ENCODE data around the gene ATP6V1C2.

The ATP6V1C2 gene

DNA sequence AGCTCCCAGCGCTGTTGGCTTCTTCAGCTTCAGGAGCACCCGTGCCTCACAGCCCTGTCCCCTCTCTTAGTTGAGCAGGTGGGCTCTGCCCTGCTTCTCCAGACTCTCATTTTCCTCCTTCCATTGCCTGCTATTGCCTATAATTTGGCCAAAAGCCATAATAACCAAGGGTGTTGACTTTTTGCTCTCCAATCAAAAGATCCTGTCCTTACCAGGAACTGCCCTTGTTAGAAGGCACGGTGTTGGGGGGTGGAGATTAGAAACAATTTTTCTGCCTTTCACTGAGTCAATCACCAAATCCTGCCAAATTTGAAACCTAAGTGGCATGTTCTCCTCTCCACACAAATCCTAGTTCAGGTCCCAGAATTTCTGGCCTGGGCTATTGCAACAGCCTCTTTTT is 107.9 kb downstream of the ATP6V1C2 start:
- peaks cover 23% of the 10 kb centered on the region for H3K4me1 ChIP-seq (ENCODE audit: low read length)
- no peak overlapping the region for H3K9ac ChIP-seq (ENCODE audit: low read length)
- no peaks in the 10 kb centered on the region for H3K79me2 ChIP-seq (ENCODE audit: low read length)
- TF ChIP-seq, protein P1, sequence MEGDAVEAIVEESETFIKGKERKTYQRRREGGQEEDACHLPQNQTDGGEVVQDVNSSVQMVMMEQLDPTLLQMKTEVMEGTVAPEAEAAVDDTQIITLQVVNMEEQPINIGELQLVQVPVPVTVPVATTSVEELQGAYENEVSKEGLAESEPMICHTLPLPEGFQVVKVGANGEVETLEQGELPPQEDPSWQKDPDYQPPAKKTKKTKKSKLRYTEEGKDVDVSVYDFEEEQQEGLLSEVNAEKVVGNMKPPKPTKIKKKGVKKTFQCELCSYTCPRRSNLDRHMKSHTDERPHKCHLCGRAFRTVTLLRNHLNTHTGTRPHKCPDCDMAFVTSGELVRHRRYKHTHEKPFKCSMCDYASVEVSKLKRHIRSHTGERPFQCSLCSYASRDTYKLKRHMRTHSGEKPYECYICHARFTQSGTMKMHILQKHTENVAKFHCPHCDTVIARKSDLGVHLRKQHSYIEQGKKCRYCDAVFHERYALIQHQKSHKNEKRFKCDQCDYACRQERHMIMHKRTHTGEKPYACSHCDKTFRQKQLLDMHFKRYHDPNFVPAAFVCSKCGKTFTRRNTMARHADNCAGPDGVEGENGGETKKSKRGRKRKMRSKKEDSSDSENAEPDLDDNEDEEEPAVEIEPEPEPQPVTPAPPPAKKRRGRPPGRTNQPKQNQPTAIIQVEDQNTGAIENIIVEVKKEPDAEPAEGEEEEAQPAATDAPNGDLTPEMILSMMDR (IDR thresholded peaks at IDR 0.05; ENCODE audit: low read depth, low read length): no peak
- TF ChIP-seq EZH2phosphoT487 (IDR thresholded peaks at IDR 0.05; ENCODE audit: low read depth): no peak
- H3K9me3 ChIP-seq (ENCODE audit: insufficient read depth, low read length): no peaks in the 10 kb centered on the region
- no peak overlapping the region for H3K4me2 ChIP-seq (ENCODE audit: low read length)
- H3K27me3 ChIP-seq (ENCODE audit: low read depth, low read length): peaks cover 37% of the 10 kb centered on the region
- H3K27ac ChIP-seq (ENCODE audit: low read length): no peak overlapping the region
- no peak overlapping the region for H3K4me3 ChIP-seq (ENCODE audit: low read length)
- H4K20me1 ChIP-seq (ENCODE audit: insufficient read depth, low read length): no peaks in the 10 kb centered on the region
- no peaks in the 10 kb centered on the region for H3K36me3 ChIP-seq (replicated peaks; ENCODE audit: low read depth, low read length)
- no peak overlapping the region for H2AFZ ChIP-seq (ENCODE audit: low read depth, low read length)

DNA sequence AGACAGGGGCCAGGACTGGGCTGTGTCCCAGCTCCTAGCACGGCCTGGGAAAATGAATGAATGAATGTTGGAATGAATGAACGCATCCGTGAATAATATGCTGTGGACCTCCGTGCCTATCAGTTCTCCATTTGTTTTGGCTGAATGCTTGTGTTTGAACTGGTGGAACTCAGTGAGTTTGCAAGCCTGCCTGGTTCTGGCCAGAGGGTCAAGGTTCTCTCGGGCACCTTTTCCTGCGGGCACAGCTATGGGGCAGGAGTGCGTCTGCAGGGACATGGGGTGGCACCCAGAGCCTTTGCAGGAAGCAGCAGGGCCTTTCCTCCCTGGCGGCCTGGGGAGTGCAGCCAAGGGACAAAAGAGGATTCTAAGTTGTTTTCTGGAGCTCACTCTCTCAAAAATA is 108.8 kb downstream of the ATP6V1C2 start:
- no peak overlapping the region for H2AFZ ChIP-seq (ENCODE audit: low read depth, low read length)
- no peaks in the 10 kb centered on the region for H3K79me2 ChIP-seq (ENCODE audit: low read length)
- TF ChIP-seq EZH2phosphoT487 (IDR thresholded peaks at IDR 0.05; ENCODE audit: low read depth): no peak
- TF ChIP-seq, protein P1 (IDR thresholded peaks at IDR 0.05; ENCODE audit: low read depth, low read length): no peak
- no peak overlapping the region for H3K9ac ChIP-seq (ENCODE audit: low read length)
- H3K4me3 ChIP-seq (ENCODE audit: low read length): no peak overlapping the region
- H4K20me1 ChIP-seq (ENCODE audit: insufficient read depth, low read length): no peaks in the 10 kb centered on the region
- H3K27ac ChIP-seq (ENCODE audit: low read length): no peak overlapping the region
- peaks cover 29% of the 10 kb centered on the region for H3K4me1 ChIP-seq (ENCODE audit: low read length)
- no peak overlapping the region for H3K4me2 ChIP-seq (ENCODE audit: low read length)
- H3K27me3 ChIP-seq (ENCODE audit: low read depth, low read length): peaks cover 31% of the 10 kb centered on the region
- H3K36me3 ChIP-seq (replicated peaks; ENCODE audit: low read depth, low read length): no peaks in the 10 kb centered on the region
- H3K9me3 ChIP-seq (ENCODE audit: insufficient read depth, low read length): no peaks in the 10 kb centered on the region

DNA sequence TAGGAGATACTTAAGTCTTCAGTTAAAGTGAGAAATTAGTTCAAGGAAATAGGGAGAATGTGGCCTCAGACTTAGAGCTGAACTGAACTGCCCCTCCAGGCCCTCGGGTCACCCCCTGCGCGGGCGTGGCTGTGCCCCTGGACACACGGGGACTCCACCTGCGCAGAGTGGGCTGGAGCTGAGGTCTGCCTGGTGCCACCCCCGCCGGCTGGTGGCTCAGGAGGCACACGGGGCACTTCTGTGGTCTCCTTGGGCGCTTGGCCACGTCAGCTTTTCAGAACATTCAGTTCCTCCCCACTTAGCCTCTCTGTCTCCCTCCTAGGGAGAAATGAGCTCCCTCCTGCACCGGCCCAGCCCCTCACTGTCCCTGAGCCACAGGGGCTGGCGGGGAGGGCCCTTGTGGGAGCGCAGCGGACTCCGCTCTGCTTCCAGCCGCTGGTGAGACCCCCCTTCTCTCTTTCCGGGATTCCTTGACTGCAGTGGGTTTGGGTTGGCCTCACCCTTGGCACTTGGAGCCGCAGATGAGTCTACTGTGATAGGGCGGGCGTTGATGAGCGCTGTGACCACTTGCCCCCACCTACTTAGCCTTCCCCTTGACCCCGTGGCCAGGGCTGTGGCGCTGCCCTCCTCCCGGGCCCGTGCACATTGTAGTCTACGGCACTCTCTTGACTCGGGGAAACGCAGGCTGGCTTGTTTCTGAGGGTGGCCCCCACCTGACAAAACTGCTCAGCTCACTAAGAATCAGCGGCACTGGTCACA is 109.4 kb downstream of the ATP6V1C2 start:
- H3K9ac ChIP-seq (ENCODE audit: low read length): no peak overlapping the region
- H4K20me1 ChIP-seq (ENCODE audit: insufficient read depth, low read length): no peaks in the 10 kb centered on the region
- H3K27ac ChIP-seq (ENCODE audit: low read length): no peak overlapping the region
- H3K4me3 ChIP-seq (ENCODE audit: low read length): no peak overlapping the region
- H3K27me3 ChIP-seq (ENCODE audit: low read depth, low read length): peaks cover 26% of the 10 kb centered on the region
- H3K4me1 ChIP-seq (ENCODE audit: low read length): peaks cover 32% of the 10 kb centered on the region
- TF ChIP-seq, protein P1 (IDR thresholded peaks at IDR 0.05; ENCODE audit: low read depth, low read length): no peak
- TF ChIP-seq EZH2phosphoT487 (IDR thresholded peaks at IDR 0.05; ENCODE audit: low read depth): no peak
- no peak overlapping the region for H3K4me2 ChIP-seq (ENCODE audit: low read length)
- H3K36me3 ChIP-seq (replicated peaks; ENCODE audit: low read depth, low read length): no peaks in the 10 kb centered on the region
- H2AFZ ChIP-seq (ENCODE audit: low read depth, low read length): no peak overlapping the region
- H3K9me3 ChIP-seq (ENCODE audit: insufficient read depth, low read length): no peaks in the 10 kb centered on the region
- no peaks in the 10 kb centered on the region for H3K79me2 ChIP-seq (ENCODE audit: low read length)

DNA sequence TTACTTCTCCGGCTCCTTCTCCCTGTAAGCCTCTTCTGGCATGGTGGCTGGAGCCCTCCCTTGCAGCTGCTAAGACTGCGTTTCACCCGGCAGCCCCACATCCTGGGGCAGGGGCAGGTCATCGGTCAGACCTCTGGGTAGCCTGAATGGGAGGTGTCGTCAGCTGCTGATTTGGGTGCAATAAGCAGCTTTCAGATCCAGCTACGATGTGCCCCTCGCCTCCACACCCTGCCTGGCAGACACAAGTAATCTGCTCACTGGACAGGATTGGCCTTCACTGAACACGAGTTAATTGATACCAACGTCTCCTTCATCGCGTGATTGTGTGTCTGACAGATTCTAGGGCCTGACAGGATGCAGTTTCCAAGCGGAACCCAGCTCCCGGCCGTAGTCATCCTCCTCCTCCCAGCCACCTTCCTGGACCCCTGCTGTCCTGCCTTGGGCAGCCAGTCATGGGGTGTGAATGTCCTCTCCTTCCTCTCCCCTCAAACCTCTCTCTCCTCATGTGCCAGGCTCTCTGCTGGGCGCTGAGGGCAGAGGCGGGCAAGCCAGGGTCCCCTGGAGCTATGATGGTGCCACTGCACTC is 110.1 kb downstream of the ATP6V1C2 start:
- TF ChIP-seq, protein P1 (IDR thresholded peaks at IDR 0.05; ENCODE audit: low read depth, low read length): no peak
- no peak for TF ChIP-seq EZH2phosphoT487 (IDR thresholded peaks at IDR 0.05; ENCODE audit: low read depth)
- no peak overlapping the region for H3K4me2 ChIP-seq (ENCODE audit: low read length)
- H3K27me3 ChIP-seq (ENCODE audit: low read depth, low read length): peaks cover 22% of the 10 kb centered on the region

More for the DNA sequence above, 110.1 kb downstream of the ATP6V1C2 start:
- H3K4me1 ChIP-seq (ENCODE audit: low read length): peaks cover 32% of the 10 kb centered on the region
- H3K36me3 ChIP-seq (replicated peaks; ENCODE audit: low read depth, low read length): no peaks in the 10 kb centered on the region
- no peaks in the 10 kb centered on the region for H4K20me1 ChIP-seq (ENCODE audit: insufficient read depth, low read length)
- H3K9ac ChIP-seq (ENCODE audit: low read length): no peak overlapping the region
- H2AFZ ChIP-seq (ENCODE audit: low read depth, low read length): no peak overlapping the region
- H3K27ac ChIP-seq (ENCODE audit: low read length): no peak overlapping the region
- H3K4me3 ChIP-seq (ENCODE audit: low read length): no peak overlapping the region
- H3K79me2 ChIP-seq (ENCODE audit: low read length): no peaks in the 10 kb centered on the region
- H3K9me3 ChIP-seq (ENCODE audit: insufficient read depth, low read length): no peaks in the 10 kb centered on the region

All from OCI-LY3 (cell line).